LoVo (cell line): Measurements from ENCODE around the gene RWDD3.

Experiments used
- DNase-seq: peaks from one replicate; pipeline ENCODE4 v3.0.0-alpha.2; 2016; ENCODE audit warnings: low spot score

Gene RWDD3

GRCh38 chr1:95233737-95234500, at the start of gene RWDD3:
RWDD3 (plus strand) TSS chr1:95234210; CDS start chr1:95234231, 21 bp downstream.
- DNase-seq, result peak; percentile 91

GRCh38 chr1:95186149-95186548, 47.9 kb upstream of the RWDD3 start:
- DNase-seq, result no peak

- DNase-seq, result no peak
These were observed 40.4 kb upstream of the RWDD3 start for GRCh38 chr1:95193591-95193990.

- DNase-seq, result no peak
These were observed 39.0 kb upstream of the RWDD3 start for GRCh38 chr1:95195046-95195445.

GRCh38 chr1:95196017-95196416, 38.0 kb upstream of the RWDD3 start:
- no peak for DNase-seq

GRCh38 chr1:95197616-95198252, 36.3 kb upstream of the RWDD3 start:
- no peak for DNase-seq

- no peak for DNase-seq
These were observed 32.1 kb upstream of the RWDD3 start for GRCh38 chr1:95201905-95202304.

GRCh38 chr1:95203908-95204437, 30.0 kb upstream of the RWDD3 start:
- no peak for DNase-seq

- no peak for DNase-seq
These were observed 27.5 kb upstream of the RWDD3 start for GRCh38 chr1:95206514-95206913.

- no peak for DNase-seq
These were observed 26.6 kb upstream of the RWDD3 start for GRCh38 chr1:95207223-95207935.

GRCh38 chr1:95208876-95209275, 25.1 kb upstream of the RWDD3 start:
- no peak for DNase-seq

- no peak for DNase-seq
These were observed 24.7 kb upstream of the RWDD3 start for GRCh38 chr1:95209291-95209690.

- no peak for DNase-seq
These were observed 17.6 kb upstream of the RWDD3 start for GRCh38 chr1:95216292-95216990.

GRCh38 chr1:95217371-95217770, 16.6 kb upstream of the RWDD3 start:
- no peak for DNase-seq

- no peak for DNase-seq
These were observed 14.6 kb upstream of the RWDD3 start for GRCh38 chr1:95219407-95219806.

GRCh38 chr1:95221306-95221705, 12.7 kb upstream of the RWDD3 start:
- no peak for DNase-seq

- no peak for DNase-seq
These were observed 11.4 kb upstream of the RWDD3 start for GRCh38 chr1:95222629-95223028.

GRCh38 chr1:95223110-95223509, 10.9 kb upstream of the RWDD3 start:
- DNase-seq, result no peak

- no peak for DNase-seq
These were observed 7.0 kb upstream of the RWDD3 start for GRCh38 chr1:95226781-95227660.

- no peak for DNase-seq
These were observed 5.0 kb upstream of the RWDD3 start for GRCh38 chr1:95229037-95229436.

GRCh38 chr1:95229706-95230105, 4.3 kb upstream of the RWDD3 start:
- no peak for DNase-seq
